Activated T-helper 1 cell treated with anti-CD3 and anti-CD28 coated beads, Interleukin-12 subunit alpha, Interleukin-12 subunit beta, Interleukin-2, Interleukin-4 antibody, amounts not matched to agents 30 ng/mL and 10 ng/mL and 1 ng/mL, durations not matched to agents 14 hours and 24 hours and 36 hours (primary cell): ENCODE results near the gene IGF1R. TPM values are rescaled to one million over a fixed set of nuclear protein-coding genes. Genes with fewer than 3 reads are reported as not detected.

ENCODE experiments used
- DNase-seq: peaks from one replicate; pipeline ENCODE4 v3.0.0; 2021; ENCODE audit warnings: low spot score
- H3K27ac Mint-ChIP-seq: one replicate; pipeline ENCODE4 v1.8.0; 2021; ENCODE audit warnings: mild to moderate bottlenecking, mixed read lengths
- H3K27me3 Mint-ChIP-seq: one replicate; pipeline ENCODE4 v1.8.0; 2022; ENCODE audit warnings: mild to moderate bottlenecking, moderate library complexity, mixed read lengths; ENCODE audit not compliant: insufficient read depth
- H3K36me3 Mint-ChIP-seq: one replicate; pipeline ENCODE4 v1.8.0; 2021; ENCODE audit warnings: low read depth, mixed read lengths
- H3K4me1 Mint-ChIP-seq: one replicate; pipeline ENCODE4 v1.8.0; 2021; ENCODE audit warnings: low read depth, mixed read lengths
- H3K4me3 Mint-ChIP-seq: one replicate; pipeline ENCODE4 v1.8.0; 2021; ENCODE audit warnings: mild to moderate bottlenecking, moderate library complexity, mixed read lengths
- H3K9me3 Mint-ChIP-seq: one replicate; pipeline ENCODE4 v1.8.0; 2021; ENCODE audit warnings: mixed read lengths
- intact Hi-C: fragments of 100-400 bp; cut with micrococcal nuclease; formaldehyde crosslinking; loops from one replicate; pipeline ENCODE4 v1.15.1; 2024
- total RNA-seq: library from RNA; stranded (reverse); gene quantifications from 2 replicates; pipeline ENCODE4 v1.2.3, GENCODE V29; 2022

IGF1R gene
- total RNA-seq, 1 donor from 2014 or later: 38.7 TPM

DNA sequence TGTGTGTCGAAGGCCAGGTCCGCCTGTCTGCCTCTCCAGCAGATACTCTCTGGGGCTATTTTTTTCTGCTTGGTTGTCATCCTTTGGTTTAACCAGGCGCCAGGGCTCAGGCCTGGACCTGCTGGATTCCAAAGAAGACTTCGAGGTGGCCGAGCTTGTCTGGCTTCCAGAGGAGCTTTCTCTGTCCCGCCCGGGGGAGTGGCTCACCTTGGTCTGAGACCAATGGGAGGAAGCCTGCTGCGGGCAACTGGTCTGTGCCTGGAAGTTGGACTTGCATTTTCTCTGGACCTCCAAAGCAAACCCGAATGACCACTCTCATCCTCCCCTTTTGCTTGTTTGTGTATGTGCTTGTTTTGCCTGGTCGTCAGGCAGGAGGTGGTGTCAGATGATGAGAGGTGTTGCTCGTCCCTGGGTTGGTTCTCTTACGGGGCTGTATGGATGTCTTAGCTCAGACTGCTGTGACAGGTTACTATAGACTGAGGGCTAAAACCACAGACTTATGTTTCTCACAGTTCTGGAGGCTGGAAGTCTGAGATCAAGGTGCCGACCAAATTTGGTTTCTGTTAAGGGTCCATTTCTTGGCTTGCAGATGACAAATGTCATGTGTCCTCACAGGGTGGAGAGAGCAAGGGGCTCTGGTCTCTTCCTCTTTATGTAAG is 19.3 kb downstream of the IGF1R start:
- Mint-ChIP-seq H3K4me1 (peaks cover 50% of the 10 kb centered on the region), H3K27me3 (no peaks in the 10 kb centered on the region), H3K4me3 (no peak overlapping the region), H3K36me3 (no peaks in the 10 kb centered on the region), H3K27ac (no peak overlapping the region), H3K9me3 (no peaks in the 10 kb centered on the region)
- intact Hi-C loops: no loop called here
- no peak for DNase-seq

DNA sequence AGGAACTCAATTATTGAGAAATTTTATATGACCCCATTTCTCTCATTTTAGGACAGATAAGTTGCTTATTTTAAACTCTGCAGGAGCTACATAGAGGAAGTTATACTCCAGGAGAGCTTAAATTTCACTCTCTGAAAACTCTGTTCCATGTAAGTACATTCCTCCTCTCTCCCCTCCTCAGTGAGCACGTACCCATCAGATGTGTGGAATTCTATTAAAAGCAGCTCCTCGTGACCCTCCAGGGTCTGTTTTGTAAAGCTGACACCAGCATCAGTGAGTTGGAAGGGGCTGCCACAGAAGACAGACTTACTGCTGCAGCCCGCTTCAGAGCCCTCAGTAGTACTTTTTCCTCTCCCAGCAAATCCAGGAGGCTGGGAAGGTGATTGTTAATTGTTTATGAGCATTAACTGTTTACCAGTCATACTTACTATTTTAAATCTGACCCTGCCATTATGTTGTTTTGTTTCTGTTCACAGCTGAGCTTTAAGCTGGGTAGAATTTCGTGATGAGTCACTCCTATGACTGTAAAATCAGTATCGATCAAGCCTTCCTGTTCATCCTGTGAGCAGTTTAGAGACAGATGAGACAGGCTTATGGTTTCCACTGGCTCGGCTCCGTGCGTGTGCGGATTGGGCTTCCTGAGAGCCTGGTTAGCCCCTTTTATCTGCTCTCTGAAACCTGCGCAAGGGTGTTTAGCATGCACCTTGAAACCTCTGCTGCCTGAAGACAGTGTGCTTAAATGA is 20.4 kb downstream of the IGF1R start:
- Mint-ChIP-seq H3K4me3 (peak overlapping the region; percentile 40), H3K36me3 (no peaks in the 10 kb centered on the region), H3K9me3 (no peaks in the 10 kb centered on the region)

DNA sequence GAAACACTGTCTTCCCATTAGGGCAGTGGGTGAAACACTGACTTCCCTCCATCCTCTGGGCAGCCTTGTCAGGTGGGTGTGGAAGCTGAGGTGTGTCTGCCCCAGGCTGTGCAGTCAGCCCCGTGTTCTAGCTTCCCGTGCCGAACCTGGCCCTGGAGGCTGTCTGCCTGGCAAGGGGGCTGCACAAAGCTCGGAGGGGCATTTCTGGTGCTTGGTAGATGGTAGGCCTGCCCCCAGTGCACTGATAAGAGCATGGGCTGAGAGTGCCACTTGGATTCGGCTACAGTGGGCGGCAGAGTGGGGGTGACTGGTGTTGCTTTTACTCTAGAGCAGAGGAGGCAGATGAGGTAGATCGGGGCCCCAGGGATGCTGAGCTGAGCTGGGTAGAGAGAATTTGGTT is 21.3 kb downstream of the IGF1R start:
- DNase-seq: no peak
- intact Hi-C loops: loop anchor here (1.0 kb wide), 2 partner anchors 18 to 30 kb away; no protein-coding TSS in a partner anchor
- H3K4me1 Mint-ChIP-seq: peaks cover 57% of the 10 kb centered on the region
- H3K4me3 Mint-ChIP-seq: no peak overlapping the region
- no peaks in the 10 kb centered on the region for H3K9me3 Mint-ChIP-seq
- H3K27ac Mint-ChIP-seq: no peak overlapping the region
- no peaks in the 10 kb centered on the region for H3K36me3 Mint-ChIP-seq
- H3K27me3 Mint-ChIP-seq: no peaks in the 10 kb centered on the region

More for the DNA sequence above, 20.4 kb downstream of the IGF1R start:
- peak; percentile 44 for DNase-seq
- Mint-ChIP-seq H3K4me1 (peaks cover 57% of the 10 kb centered on the region), H3K27ac (peak overlapping the region; percentile 0), H3K27me3 (no peaks in the 10 kb centered on the region)
- intact Hi-C loops: loop anchor here (1.0 kb wide), 2 partner anchors 17 to 31 kb away; no protein-coding TSS in a partner anchor

DNA sequence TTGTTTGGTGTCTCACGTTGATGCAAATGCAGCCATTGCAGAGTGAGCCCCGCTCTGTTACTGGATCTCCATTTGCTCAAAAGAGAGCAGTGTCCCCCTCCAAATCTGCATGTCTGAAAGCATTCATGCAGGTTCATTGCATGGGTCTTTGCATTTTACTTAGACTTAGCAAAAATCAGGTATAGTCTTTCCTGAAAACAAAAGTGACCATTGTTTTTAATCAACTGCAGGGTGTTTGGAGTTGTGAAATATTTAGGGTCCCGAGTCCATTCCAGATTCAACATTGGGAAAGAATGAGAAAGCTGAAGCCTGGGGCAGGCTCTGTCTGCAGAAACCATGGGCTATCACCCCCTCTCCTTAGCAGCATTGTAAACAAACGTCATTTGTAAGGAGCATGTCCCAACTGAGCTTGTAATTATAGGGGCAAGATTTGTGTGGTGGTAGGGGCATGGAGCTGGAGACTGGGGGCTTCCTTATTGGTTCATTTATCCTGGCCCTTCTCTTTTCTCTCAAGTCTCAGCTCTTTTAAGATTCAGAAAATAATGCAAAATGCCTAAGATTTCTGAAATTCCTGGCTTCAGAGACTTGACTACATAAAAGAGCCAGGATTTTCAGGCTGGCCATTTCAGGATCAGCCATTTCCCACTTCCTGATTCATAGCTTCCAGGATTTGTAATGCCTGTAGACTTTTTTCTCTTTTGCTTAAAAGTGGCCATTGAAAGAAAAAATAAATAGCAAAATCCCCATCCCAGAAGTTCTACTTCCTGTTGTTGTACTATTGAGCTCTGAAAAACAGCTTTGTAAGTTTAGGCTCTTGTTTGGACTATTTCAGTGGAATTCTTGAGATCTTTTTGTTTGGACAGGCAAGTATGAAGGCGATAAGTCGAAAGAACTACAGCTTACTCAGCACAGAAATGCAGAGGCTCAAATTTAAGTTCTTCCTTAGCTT is 23.0 kb downstream of the IGF1R start:
- intact Hi-C loops: no loop called here
- no peak overlapping the region for H3K4me3 Mint-ChIP-seq

DNA sequence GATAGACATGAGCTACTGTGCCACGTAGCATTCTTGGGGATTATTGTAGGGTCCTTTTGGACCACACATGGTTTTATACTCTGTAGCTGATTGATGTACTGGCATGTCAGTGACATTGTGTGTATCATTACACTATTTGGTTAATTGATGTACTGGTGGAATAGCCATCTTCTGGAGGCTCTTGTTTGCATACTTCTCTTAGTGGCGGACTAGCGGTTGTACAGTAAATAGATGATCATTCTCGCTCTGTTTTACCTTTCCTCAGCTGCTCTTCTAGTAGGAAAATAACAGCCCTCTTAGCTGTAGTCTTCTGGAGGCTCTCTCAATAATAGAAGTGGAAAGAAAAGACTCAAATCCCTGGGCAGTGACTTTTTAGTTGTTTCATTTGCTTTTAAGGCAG is 24.8 kb downstream of the IGF1R start:
- no peak for DNase-seq
- Mint-ChIP-seq H3K4me3 (no peak overlapping the region), H3K27ac (no peak overlapping the region), H3K4me1 (peaks cover 44% of the 10 kb centered on the region), H3K27me3 (no peaks in the 10 kb centered on the region), H3K9me3 (no peaks in the 10 kb centered on the region), H3K36me3 (no peaks in the 10 kb centered on the region)
- intact Hi-C loops: no loop called here

More for the DNA sequence above, 23.0 kb downstream of the IGF1R start:
- H3K27ac Mint-ChIP-seq: no peak overlapping the region
- no peak for DNase-seq
- H3K4me1 Mint-ChIP-seq: peaks cover 50% of the 10 kb centered on the region
- no peaks in the 10 kb centered on the region for H3K27me3 Mint-ChIP-seq
- no peaks in the 10 kb centered on the region for H3K9me3 Mint-ChIP-seq
- no peaks in the 10 kb centered on the region for H3K36me3 Mint-ChIP-seq

DNA sequence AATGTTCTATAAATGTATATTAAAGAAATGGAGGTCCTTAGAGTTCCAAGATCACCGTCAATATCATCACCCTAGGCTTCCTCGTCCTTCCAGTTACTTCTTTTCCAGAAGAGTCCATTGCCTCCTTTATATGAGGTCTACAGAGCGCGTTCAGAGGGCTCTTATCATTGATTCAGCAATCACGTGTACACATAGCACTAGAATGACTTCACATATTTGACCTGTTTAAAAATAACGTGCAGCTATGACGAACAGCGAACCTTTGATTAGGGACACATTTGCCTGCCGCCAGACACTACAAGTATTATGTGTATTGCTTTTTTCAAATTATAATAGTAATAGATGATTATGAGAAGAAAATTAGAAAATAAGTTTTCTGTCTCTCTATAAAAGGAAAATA is 26.0 kb downstream of the IGF1R start:
- no peak for DNase-seq
- no peak overlapping the region for H3K4me3 Mint-ChIP-seq
- H3K4me1 Mint-ChIP-seq: peaks cover 33% of the 10 kb centered on the region
- H3K36me3 Mint-ChIP-seq: no peaks in the 10 kb centered on the region
- no peaks in the 10 kb centered on the region for H3K27me3 Mint-ChIP-seq
- intact Hi-C loops: no loop called here
- H3K27ac Mint-ChIP-seq: no peak overlapping the region
- H3K9me3 Mint-ChIP-seq: no peaks in the 10 kb centered on the region

DNA sequence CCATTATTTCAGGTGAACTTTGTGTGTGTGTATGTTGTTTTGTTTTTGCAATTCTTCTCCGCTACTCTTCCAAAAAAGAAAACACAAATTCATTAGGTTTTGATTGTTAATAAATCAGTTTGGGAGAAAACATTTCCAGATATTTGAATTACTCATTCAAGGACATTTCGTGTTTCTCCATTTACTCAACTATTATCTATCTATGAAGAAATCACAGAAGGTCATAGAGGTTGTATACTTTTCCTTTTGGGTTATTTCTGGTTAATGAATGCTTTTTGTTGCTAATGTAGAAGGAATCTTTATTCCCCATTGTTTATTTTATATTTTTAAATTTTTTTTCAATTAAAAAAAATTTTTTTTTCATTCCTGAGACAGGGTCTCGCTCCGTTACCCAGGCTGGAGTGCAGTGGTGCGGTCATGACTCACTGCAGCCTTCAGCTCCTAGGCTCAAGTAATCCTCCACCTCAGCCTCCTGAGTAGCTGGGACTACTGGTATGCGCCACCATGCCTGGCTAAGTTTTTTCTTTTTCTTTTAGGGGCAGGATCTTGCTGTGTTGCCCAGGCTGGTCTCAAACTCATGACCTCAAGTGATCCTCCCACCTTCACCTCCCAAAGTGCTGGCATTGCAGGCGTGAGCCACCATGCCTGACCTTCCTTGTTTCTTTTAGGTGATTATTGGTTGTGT is 28.4 kb downstream of the IGF1R start:
- intact Hi-C loops: no loop called here
- peaks cover 12% of the 10 kb centered on the region for H3K4me1 Mint-ChIP-seq
- no peak overlapping the region for H3K27ac Mint-ChIP-seq
- no peaks in the 10 kb centered on the region for H3K27me3 Mint-ChIP-seq
- H3K4me3 Mint-ChIP-seq: no peak overlapping the region
- no peak for DNase-seq
- no peaks in the 10 kb centered on the region for H3K9me3 Mint-ChIP-seq
- no peaks in the 10 kb centered on the region for H3K36me3 Mint-ChIP-seq

DNA sequence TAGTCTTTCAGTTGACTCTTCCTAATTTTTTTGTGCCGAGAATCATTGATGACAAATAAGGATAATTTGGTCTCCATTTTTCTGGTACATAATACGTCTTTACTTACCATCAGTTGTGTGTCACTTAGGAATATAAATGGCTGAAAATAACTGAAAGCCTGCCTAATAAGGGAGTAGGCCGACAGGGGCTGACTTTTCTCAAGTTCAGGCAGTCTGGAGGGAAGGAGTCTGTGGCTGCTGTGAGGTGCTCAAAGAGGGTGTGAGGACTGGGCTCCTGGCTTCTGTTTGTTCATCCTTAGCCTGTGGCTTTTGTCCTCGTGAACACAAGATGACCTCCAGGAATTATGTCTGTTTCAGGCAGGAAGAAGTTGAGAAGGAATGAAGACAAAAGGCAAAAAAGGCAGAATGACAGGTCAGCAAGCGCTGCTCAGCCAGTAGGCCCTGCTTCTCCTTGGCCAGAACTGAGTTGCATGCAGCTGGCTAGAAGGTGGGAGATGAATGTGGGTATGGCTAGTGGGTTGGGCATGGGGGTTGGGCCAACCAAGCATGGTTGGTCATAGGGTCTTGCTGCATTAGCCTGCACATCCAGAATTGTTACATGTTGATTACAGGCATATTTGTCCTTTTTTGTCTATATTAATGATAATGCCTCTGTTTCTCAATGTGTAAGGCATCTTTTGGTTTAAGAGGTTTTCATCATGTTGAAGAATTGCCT is 29.2 kb downstream of the IGF1R start:
- no peaks in the 10 kb centered on the region for H3K9me3 Mint-ChIP-seq
- DNase-seq: no peak
- intact Hi-C loops: no loop called here
- no peaks in the 10 kb centered on the region for H3K36me3 Mint-ChIP-seq
- peaks cover 10% of the 10 kb centered on the region for H3K4me1 Mint-ChIP-seq
- no peak overlapping the region for H3K4me3 Mint-ChIP-seq
- H3K27me3 Mint-ChIP-seq: no peaks in the 10 kb centered on the region
- H3K27ac Mint-ChIP-seq: no peak overlapping the region

DNA sequence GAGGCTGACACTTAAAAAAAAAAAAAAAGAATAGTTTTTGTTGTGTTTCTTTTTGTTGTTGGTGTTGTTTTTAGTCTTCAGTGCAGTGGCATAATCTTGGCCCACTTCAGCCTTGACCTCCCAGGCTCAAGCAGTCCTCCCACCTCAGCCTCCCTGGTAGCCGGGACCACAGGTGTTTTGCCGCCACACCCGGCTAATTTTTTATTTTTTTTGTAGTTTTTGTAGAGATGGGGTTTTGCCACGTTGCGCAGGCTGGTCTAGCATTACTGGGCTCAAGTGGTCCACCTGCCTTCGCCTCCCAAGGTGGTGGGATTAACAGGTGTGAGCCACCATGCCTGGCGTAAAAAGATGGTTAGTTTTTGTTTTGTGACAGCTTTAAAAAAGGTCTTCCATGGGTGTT is 30.1 kb downstream of the IGF1R start:
- H3K4me3 Mint-ChIP-seq: no peak overlapping the region
- no peaks in the 10 kb centered on the region for H3K9me3 Mint-ChIP-seq
- H3K27ac Mint-ChIP-seq: no peak overlapping the region
- H3K36me3 Mint-ChIP-seq: no peaks in the 10 kb centered on the region
- H3K4me1 Mint-ChIP-seq: peaks cover 12% of the 10 kb centered on the region
- no peaks in the 10 kb centered on the region for H3K27me3 Mint-ChIP-seq
- intact Hi-C loops: no loop called here
- DNase-seq: no peak

DNA sequence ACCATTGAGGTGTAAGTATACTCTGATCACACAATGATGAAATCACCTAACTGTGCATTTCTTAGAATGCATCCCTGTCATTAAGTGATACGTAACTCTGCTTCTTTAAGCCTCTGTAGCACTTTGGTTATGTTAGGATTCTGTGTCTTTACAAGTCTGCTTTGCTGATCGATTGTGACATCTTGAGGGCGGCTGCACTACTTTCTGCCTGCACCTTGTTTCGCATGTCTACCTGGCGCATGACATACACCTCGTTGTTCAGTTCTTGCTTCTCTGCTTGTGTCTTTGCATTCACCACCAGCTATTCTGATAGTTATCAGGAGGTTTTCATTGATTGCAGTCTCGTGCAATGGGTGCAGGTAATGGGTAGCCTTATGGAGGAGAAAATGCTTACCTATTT is 32.7 kb downstream of the IGF1R start:
- Mint-ChIP-seq H3K27me3 (no peaks in the 10 kb centered on the region), H3K27ac (no peak overlapping the region), H3K4me3 (no peak overlapping the region), H3K36me3 (no peaks in the 10 kb centered on the region), H3K4me1 (peaks cover 19% of the 10 kb centered on the region), H3K9me3 (no peaks in the 10 kb centered on the region)
- intact Hi-C loops: no loop called here
- DNase-seq: no peak

DNA sequence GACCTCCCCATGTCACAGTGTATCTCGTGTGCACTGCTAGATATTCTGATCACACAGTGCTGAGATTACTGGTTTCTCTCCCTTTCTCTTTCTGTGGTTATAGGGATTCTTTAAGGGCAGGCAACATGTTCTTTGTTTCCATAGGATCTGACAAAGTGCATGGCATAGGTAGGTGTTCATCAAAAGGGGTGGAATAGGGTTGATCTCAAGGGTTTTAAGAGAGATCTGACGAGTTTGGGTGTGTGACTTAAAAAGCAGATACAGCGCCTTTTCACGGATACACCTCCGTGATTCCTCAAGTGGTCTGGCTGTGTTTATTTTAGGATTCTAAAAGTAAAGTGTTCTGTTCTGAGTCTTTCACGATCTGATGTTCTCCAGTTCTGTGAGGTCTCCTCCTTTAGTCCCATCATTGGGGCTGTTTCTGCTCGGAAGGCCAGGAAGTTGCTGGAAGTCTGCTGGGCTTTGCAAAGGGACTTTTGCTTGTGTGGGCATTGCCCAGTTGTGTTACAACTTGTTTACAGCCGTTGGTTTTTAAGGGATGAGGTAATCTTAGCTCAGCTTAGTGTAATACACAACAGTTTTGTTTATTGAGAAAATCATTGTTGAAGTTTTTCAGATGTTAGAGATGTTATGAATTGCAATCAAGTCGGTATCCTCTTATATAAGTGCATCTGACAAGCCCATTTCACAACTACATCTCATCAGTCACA is 34.8 kb downstream of the IGF1R start:
- H3K4me1 Mint-ChIP-seq: peaks cover 33% of the 10 kb centered on the region
- no peaks in the 10 kb centered on the region for H3K27me3 Mint-ChIP-seq
- intact Hi-C loops: no loop called here
- no peak overlapping the region for H3K27ac Mint-ChIP-seq
- H3K36me3 Mint-ChIP-seq: no peaks in the 10 kb centered on the region
- H3K4me3 Mint-ChIP-seq: no peak overlapping the region
- no peak for DNase-seq
- no peaks in the 10 kb centered on the region for H3K9me3 Mint-ChIP-seq
